NOMO-1 treated with DMSO at 0.1 percent for 48 hours (cell line): ENCODE results near the gene GPR152.
"Not testable (repeated sequence)": the region's sequence is repeated elsewhere in the genome, so short reads cannot be mapped to it uniquely, and the experiment has no call there.

ENCODE experiments used
- DNase-seq: peaks from one replicate; lab custom pipeline; 2025; ENCODE audit not compliant: unreplicated experiment; lab: John Stamatoyannopoulos, UW

GPR152 gene

DNA sequence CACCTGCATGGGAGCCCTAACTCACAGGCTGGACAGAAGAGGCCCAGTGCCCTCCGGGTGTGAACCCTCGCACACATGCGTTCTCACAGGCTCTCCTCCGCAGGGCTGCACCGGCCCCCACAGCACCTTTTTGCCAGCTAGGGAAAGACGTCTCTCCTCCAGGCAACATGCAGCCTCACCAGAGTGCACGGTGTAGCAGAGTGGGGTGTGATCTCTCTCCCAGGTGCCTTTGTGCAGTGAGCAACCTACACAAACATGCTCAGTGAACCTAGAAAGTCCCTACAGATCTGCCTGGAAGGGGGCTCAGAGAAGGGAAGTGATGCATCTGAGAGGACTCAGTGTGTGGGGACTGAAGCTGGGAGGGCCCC, 40.8 kb downstream of the GPR152 start:
- DNase-seq: no peak

GRCh38 chr11:67410984-67411784, 41.3 kb downstream of the GPR152 start:
- no peak for DNase-seq

- no peak for DNase-seq
Observed at GRCh38 chr11:67410369-67410831, 42.1 kb downstream of the GPR152 start.

DNA sequence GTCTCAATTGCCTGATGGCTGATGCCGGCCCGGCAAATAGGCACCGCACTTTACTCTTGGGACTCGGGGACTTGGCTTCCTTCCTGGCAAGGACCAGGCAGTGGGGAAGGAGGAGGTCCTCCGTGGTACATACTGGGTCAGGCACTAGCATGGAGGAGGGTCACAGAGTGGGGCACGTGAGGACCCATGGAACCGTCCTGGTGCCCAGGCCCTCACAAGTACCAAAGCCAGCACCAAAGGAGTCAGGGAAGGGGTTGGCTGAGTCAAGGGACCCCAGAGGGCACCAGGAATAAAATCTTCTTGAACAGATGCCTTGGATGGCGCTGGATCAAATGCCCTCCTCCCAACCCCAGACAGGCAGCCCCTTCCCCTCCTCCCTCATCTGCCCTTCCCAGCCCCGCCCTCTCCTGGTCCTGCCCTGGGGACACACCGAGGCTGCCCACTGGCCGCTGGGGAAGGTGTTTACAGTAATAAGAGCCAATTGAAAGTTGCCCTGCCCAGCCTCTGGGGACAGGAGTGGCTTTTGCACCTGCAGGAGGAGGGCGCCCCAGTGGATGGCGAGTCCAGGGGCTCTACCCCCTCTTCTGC, 42.7 kb downstream of the GPR152 start:
- no peak for DNase-seq

- DNase-seq: no peak
Observed at GRCh38 chr11:67409261-67409666, 43.3 kb downstream of the GPR152 start.

DNA sequence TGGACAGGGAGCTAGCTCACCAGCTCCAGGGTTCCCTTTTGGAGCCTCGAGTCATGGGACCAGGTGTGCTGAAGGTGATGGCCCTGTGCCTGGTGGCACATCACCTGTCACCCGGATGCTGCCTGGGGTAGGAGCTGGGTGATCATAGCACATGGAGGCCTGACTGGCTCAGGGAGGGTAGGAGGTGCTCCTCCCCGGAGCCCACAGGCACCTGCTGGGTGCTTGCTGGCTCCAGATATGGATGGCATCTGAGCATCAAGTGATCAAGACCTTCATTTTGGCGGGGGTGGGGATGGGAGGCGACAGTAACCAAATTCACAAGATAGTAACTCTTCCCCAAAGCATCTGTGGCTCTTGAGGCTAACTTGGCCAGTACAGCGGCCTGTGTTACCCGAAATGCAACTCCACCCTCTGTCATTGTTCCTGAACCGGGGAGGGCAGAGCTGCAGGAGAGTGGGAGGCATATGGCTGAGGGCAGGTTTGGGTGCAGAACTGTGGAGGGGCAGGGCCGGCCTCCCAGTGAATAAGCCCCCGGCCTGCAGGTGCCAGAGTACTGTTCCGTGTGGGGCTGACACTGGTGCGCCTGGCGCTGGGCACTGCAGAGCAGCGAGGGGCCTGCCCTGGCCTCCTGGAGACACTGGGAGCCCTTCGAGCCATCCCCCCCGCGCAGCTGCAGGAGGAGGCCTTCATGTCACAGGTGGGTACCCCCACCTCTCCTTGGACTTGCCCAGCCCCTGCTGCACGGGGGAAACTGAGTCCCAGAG, 43.9 kb downstream of the GPR152 start:
- DNase-seq: no peak

- no peak for DNase-seq
Observed at GRCh38 chr11:67407688-67408163, 44.8 kb downstream of the GPR152 start.

DNA sequence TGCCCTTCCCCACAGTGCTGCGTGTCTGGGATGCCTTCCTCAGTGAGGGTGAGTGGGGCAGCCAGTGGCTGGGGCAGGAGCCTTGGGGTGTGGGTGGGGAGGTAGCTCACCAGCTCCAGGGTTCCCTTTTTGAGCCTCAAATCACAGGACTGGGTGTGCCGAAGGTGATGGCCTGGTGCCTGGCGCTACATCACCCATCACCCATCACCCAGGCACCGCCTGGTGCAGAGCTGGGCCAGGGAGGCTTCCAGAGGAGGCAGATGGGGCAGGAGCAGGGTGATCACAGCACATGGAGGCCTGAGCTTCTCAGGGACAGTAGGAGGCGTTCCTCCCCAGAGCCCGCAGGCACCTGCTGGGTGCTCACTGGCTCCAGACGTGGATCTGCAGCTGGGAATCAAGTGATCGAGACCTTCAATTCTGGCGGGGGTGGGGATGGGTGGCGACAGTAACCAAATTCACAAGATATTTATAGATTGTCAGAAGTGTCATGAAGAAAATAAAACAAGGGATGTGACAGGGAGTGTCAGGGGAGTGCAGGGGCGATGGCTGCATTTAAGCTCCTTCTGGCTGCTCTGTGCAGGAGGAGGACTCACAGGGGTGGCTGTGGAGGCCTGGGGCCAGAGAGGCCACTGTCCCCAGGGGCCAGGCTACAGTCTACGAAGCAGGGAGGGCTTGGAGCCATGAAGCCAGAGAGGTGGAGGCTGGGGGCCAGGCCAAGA, 45.4 kb downstream of the GPR152 start:
- no peak for DNase-seq

DNA sequence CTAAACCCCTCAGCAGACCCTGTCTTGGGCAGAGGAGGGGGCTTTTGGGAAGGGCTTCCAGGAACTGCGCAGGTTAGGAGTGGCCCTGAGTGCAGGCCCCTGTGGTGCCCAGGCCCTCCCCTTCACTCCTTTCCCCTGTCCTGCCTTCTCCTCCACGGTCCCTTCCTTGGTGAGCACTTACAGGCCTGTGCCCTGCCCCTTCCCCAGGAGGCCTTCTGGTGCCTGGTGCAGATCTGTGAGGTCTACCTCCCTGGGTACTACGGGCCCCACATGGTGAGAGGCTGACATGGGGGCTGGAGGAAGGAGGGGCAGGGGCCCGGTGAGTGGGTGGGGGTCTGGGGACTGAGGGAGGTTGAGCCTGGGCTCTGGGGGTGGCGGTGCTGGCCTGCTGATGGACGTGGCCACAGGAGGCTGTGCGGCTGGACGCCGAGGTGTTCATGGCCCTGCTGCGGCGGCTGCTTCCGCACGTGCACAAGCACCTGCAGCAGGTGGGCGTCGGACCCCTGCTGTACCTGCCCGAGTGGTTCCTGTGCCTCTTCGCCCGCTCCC, 46.0 kb downstream of the GPR152 start:
- DNase-seq: no peak

GRCh38 chr11:67405688-67406339, 46.7 kb downstream of the GPR152 start:
- DNase-seq: no peak

DNA sequence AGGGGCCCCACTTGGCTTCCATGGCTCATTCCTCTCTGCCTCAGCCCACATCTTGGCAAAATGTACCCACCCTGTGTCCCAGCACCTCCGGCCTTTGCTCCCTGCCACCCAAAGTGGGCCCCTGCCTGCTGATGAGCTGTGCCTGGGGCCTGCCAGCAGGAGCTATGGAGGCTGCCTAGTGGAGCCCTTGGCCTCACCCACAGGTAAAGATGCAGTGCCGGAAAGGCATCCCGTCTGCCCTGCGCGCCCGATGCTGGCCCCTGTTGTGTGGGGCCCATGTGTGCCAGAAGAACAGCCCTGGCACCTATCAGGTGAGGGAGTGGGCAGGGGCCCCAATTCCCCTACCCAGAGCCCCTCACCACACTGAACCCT, 47.3 kb downstream of the GPR152 start:
- DNase-seq: no peak

- no peak for DNase-seq
Observed at GRCh38 chr11:67404515-67405195, 47.9 kb downstream of the GPR152 start.

DNA sequence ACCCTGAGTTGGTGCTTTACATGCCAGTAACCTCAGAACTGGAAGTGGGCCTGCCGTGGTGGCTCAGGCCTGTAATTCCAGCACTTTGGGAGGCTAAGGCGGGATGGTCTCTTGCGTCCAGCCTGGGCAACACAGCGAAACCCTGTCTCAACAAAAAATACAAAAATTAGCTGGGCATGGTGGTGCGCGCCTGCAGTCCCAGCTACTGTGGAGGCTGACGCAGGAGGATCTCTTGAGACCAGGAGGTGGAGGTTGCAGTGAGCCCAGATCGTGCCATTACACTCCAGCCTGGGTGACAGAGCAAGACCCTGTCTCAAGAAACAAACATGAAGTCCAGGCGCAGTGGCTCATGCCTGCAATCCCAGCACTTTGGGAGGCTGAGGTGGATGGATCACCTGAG, 49.4 kb downstream of the GPR152 start:
- not testable (repeated sequence) for DNase-seq

GRCh38 chr11:67402192-67402839, 50.2 kb downstream of the GPR152 start:
- DNase-seq: peak; percentile 35

DNA sequence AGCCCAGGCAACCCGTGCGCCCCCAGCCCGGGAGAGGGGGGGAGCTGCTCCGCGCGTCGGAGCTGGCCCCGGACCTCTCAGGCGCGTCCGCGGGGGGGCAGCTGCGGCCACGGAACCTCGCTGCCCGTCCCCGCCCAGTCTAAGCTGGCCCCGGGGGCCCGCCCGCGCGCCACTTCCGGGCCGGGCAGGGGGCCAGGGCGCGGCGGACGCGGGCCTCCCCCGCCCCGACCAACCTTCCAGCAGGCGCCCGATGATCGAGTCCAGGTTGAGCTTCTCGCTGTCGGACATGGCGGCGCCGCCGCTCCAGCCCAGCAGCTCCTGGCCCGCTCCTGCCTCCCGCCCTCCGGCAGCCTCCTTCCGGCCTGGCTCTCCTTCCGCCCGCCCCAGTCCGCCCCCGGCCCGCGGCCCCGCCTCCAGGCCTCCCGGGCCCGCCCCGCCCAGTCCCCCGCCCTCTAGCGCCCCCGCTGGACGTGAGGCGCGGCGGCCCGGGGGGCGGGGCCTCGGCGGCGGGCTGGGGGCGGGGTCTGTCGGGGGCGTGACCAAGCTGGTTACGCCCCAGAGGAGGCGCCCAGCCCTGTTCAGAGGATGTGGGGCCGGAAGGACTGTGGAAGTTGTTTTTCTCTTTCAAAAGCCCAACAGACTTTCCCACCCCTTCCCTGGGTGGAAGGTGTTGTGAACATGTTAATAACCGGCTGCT, 50.9 kb downstream of the GPR152 start, which contains the start of gene PPP1CA:
TSS of gene PPP1CA (minus strand) at position 364 of the 697 bp plus-strand sequence. CDS start at position 288, 76 bp downstream.
- DNase-seq: peak; percentile 81
